Neural cell (in vitro differentiated cells): Measurements from ENCODE around the gene IMPA2. TPM values are rescaled to one million over a fixed set of nuclear protein-coding genes. Genes with fewer than 3 reads are reported as not detected.

Experiments
- H2AFZ ChIP-seq: fragments of 200-600, 300-800 bp; sonication (generic), shearing (Covaris generic); 2 replicates; pipeline ENCODE4 v1.6.0; 2014; ENCODE audit warnings: low read depth, mild to moderate bottlenecking, antibody characterized with exemption, low read length, moderate library complexity
- H3F3A ChIP-seq: fragments of 200-600 bp; shearing (Covaris generic); 2 replicates; pipeline ENCODE4 v1.6.1; 2016; ENCODE audit warnings: mild to moderate bottlenecking, moderate library complexity, mixed read lengths, antibody characterized with exemption, low read length; ENCODE audit not compliant: insufficient read depth, poor library complexity, severe bottlenecking
- H3K27ac ChIP-seq: fragments of 200-600, 300-800 bp; sonication (generic), shearing (Covaris generic); 2 replicates; pipeline ENCODE4 v1.5.1; 2014; ENCODE audit warnings: mild to moderate bottlenecking, low read length, moderate library complexity
- H3K27me3 ChIP-seq: fragments of 300-800, 200-600 bp; sonication (generic), shearing (Covaris generic); 2 replicates; pipeline ENCODE4 v1.6.0; 2014; ENCODE audit warnings: mild to moderate bottlenecking, low read depth, low read length, moderate library complexity; ENCODE audit not compliant: insufficient read depth
- H3K36me3 ChIP-seq: fragments of 300-800, 200-600 bp; sonication (generic), shearing (Covaris generic); 2 replicates; pipeline ENCODE4 v1.5.1; 2014; ENCODE audit warnings: mild to moderate bottlenecking, antibody characterized with exemption, low read length, moderate library complexity; ENCODE audit not compliant: insufficient read depth
- H3K4me2 ChIP-seq: fragments of 300-800, 200-600 bp; sonication (generic), shearing (Covaris generic); 2 replicates; pipeline ENCODE4 v1.6.0; 2014; ENCODE audit warnings: mild to moderate bottlenecking, low read length
- H3K4me3 ChIP-seq: fragments of 300-800, 200-600 bp; sonication (generic), shearing (Covaris generic); 2 replicates; pipeline ENCODE4 v1.5.1; 2014; ENCODE audit warnings: mild to moderate bottlenecking, low read length, moderate library complexity
- H3K79me2 ChIP-seq: fragments of 200-600 bp; shearing (Covaris generic); replicated peaks from 2 replicates; pipeline ENCODE4 v1.6.0; 2014; ENCODE audit warnings: mild to moderate bottlenecking, low read length, moderate library complexity; ENCODE audit not compliant: insufficient read depth
- H3K9ac ChIP-seq: fragments of 300-800, 200-600 bp; sonication (generic), shearing (Covaris generic); 2 replicates; pipeline ENCODE4 v1.6.1; 2016; ENCODE audit warnings: mild to moderate bottlenecking, low read length, mixed read lengths
- H3K9me2 ChIP-seq: fragments of 200-600 bp; shearing (Covaris generic); 2 replicates; pipeline ENCODE4 v1.6.1; 2016; ENCODE audit warnings: mild to moderate bottlenecking, low read length, mixed read lengths; ENCODE audit not compliant: insufficient read depth
- H3K9me3 ChIP-seq: fragments of 200-600, 300-800 bp; sonication (generic), shearing (Covaris generic); 2 replicates; pipeline ENCODE4 v1.6.1; 2016; ENCODE audit warnings: mild to moderate bottlenecking, mixed run types, low read length, moderate library complexity, mixed read lengths
- H4K20me1 ChIP-seq: fragments of 200-600 bp; shearing (Covaris generic); 2 replicates; pipeline ENCODE4 v1.6.1; 2016; ENCODE audit warnings: mild to moderate bottlenecking, mixed run types; ENCODE audit not compliant: insufficient read depth
- CTCF ChIP-seq: fragments of 450-650 bp; IDR thresholded peaks from 2 replicates; pipeline ENCODE4 v1.5.1; 2014; ENCODE audit warnings: antibody characterized with exemption, mild to moderate bottlenecking, moderate library complexity; ENCODE audit not compliant: poor library complexity, severe bottlenecking
- EP300 ChIP-seq: fragments of 450-650 bp; conservative IDR thresholded peaks from 2 replicates; pipeline ENCODE4 v1.6.1; 2014; ENCODE audit warnings: antibody characterized with exemption, mild to moderate bottlenecking, moderate library complexity; ENCODE audit not compliant: poor library complexity, severe bottlenecking
- EZH2 ChIP-seq: fragments of 200-600, 300-800 bp; shearing (Covaris generic), sonication (generic); IDR thresholded peaks from 2 replicates; pipeline ENCODE4 v1.6.1; 2014; ENCODE audit warnings: antibody characterized with exemption, low read length, borderline replicate concordance, mild to moderate bottlenecking; ENCODE audit not compliant: insufficient read depth, poor library complexity, severe bottlenecking
- MXI1 ChIP-seq: fragments of 450-650 bp; conservative IDR thresholded peaks from 2 replicates; pipeline ENCODE4 v1.6.1; 2014; ENCODE audit warnings: antibody characterized with exemption, mild to moderate bottlenecking; ENCODE audit not compliant: poor library complexity, severe bottlenecking
- POLR2AphosphoS5 ChIP-seq: IDR thresholded peaks from 2 replicates; pipeline ENCODE4 v1.6.1; 2012
- RAD21 ChIP-seq: fragments of 450-650 bp; conservative IDR thresholded peaks from 2 replicates; pipeline ENCODE4 v1.6.1; 2014; ENCODE audit warnings: antibody characterized with exemption, mild to moderate bottlenecking, moderate library complexity
- REST ChIP-seq: IDR thresholded peaks from 2 replicates; pipeline ENCODE4 v1.6.1; 2012; ENCODE audit warnings: borderline replicate concordance
- SMC3 ChIP-seq: fragments of 450-650 bp; conservative IDR thresholded peaks from 2 replicates; pipeline ENCODE4 v1.6.1; 2014; ENCODE audit warnings: antibody characterized with exemption, mild to moderate bottlenecking, moderate library complexity; ENCODE audit not compliant: poor library complexity
- TAF1 ChIP-seq: IDR thresholded peaks from 2 replicates; pipeline ENCODE4 v1.6.1; 2012; ENCODE audit warnings: low read depth
- polyA plus RNA-seq: library from polyadenylated mRNA; depleted of rRNA; stranded (reverse); fragments of >200 nt; gene quantifications from 2 replicates; pipeline ENCODE4 v1.2.3, GENCODE V29; 2014

IMPA2 gene
- polyA plus RNA-seq, 1 donor from 2014 or later, result 2.7 TPM

- Histone ChIP-seq H3K27ac (no peak overlapping the region), H3K79me2 (no peaks in the 10 kb centered on the region), H3K9me2 (no peaks in the 10 kb centered on the region), H3K27me3 (no peaks in the 10 kb centered on the region), H3K4me2 (no peak overlapping the region), H3K9ac (no peak overlapping the region), H2AFZ (no peak overlapping the region), H3K4me3 (no peak overlapping the region), H3K9me3 (no peaks in the 10 kb centered on the region), H3K36me3 (no peaks in the 10 kb centered on the region), H3F3A (no peaks in the 10 kb centered on the region), H4K20me1 (no peaks in the 10 kb centered on the region)
- TF ChIP-seq POLR2AphosphoS5, result no peak
- no peak for TF ChIP-seq RAD21
- TF ChIP-seq EP300, result no peak
- no peak for TF ChIP-seq REST
- no peak for TF ChIP-seq CTCF
- no peak for TF ChIP-seq MXI1
- TF ChIP-seq SMC3, result no peak
Measured at GRCh38 chr18:12048010-12048826, 66.9 kb downstream of the IMPA2 start.

- H3F3A ChIP-seq, result no peaks in the 10 kb centered on the region
- H3K36me3 ChIP-seq, result no peaks in the 10 kb centered on the region
- no peak overlapping the region for H3K9ac ChIP-seq
- no peak overlapping the region for H2AFZ ChIP-seq
- H3K27ac ChIP-seq, result no peak overlapping the region
- no peaks in the 10 kb centered on the region for H3K9me3 ChIP-seq
- no peak overlapping the region for H3K4me2 ChIP-seq
- H3K9me2 ChIP-seq, result no peaks in the 10 kb centered on the region
- TF ChIP-seq REST, result no peak
- TF ChIP-seq EZH2, result no peak
- no peak for TF ChIP-seq TAF1
- no peak for TF ChIP-seq POLR2AphosphoS5
- no peak for TF ChIP-seq EP300
- no peak for TF ChIP-seq CTCF
- no peak for TF ChIP-seq SMC3
- TF ChIP-seq MXI1, result no peak
- TF ChIP-seq RAD21, result no peak
- H3K27me3 ChIP-seq, result no peaks in the 10 kb centered on the region
- no peaks in the 10 kb centered on the region for H4K20me1 ChIP-seq
- H3K79me2 ChIP-seq, result no peaks in the 10 kb centered on the region
- H3K4me3 ChIP-seq, result no peak overlapping the region
Measured at GRCh38 chr18:12048827-12049175, 67.5 kb downstream of the IMPA2 start.
